Keratinocyte (primary cell): ENCODE results near the gene TBC1D4. TPM values are rescaled to one million over a fixed set of nuclear protein-coding genes. Genes with fewer than 3 reads are reported as not detected.

Experiments
- DNase-seq: peaks from one replicate; pipeline ENCODE4 v3.0.0-alpha.2; 2011; ENCODE audit warnings: low read depth, missing footprints, low spot score
- FAIRE-seq: peaks from 2 replicates; lab custom pipeline; 2011; peaks lifted over from hg19 to GRCh38; lab: Jason Lieb, UNC
- H2AFZ ChIP-seq: 2 replicates; pipeline ENCODE4 v1.6.0; 2012; ENCODE audit warnings: low read length, control low read depth, inconsistent platforms; ENCODE audit not compliant: control insufficient read depth
- H3K27ac ChIP-seq: 2 replicates; pipeline ENCODE4 v1.5.1; 2011; ENCODE audit warnings: low read length; ENCODE audit not compliant: control insufficient read depth, insufficient read depth
- H3K27me3 ChIP-seq: 3 replicates; pipeline ENCODE4 v1.6.0; 2011; ENCODE audit warnings: low read length; ENCODE audit not compliant: control insufficient read depth, insufficient read depth; ENCODE audit errors: extremely low read depth
- H3K36me3 ChIP-seq, 2 experiments: 2 replicates in 1 of 2; 3 replicates in 1 of 2; pipeline ENCODE4 v1.5.1; 2011; ENCODE audit warnings: low read length in 2 of 2, mild to moderate bottlenecking in 1 of 2; ENCODE audit not compliant: control insufficient read depth in 2 of 2, insufficient read depth in 2 of 2; ENCODE audit errors: extremely low read depth in 1 of 2
- H3K4me1 ChIP-seq: 3 replicates; pipeline ENCODE4 v1.5.1; 2011; ENCODE audit warnings: low read length; ENCODE audit not compliant: control insufficient read depth, insufficient read depth; ENCODE audit errors: extremely low read depth
- H3K4me2 ChIP-seq: 3 replicates; pipeline ENCODE4 v1.6.0; 2011; ENCODE audit warnings: low read depth, low read length; ENCODE audit not compliant: control insufficient read depth, insufficient read depth; ENCODE audit errors: extremely low read depth
- H3K4me3 ChIP-seq, 3 experiments: fragments of 200-600 bp in 1 of 3; sonication (generic) in 1 of 3; 2 replicates in 2 of 3; 3 replicates in 1 of 3; pipeline ENCODE4 v1.5.1; 2011 to 2016; ENCODE audit warnings: low read length in 3 of 3, mild to moderate bottlenecking in 3 of 3, control low read depth in 2 of 3, inconsistent platforms in 1 of 3, low read depth in 1 of 3, mixed read lengths in 1 of 3, mixed run types in 1 of 3, moderate library complexity in 1 of 3; ENCODE audit not compliant: control insufficient read depth in 2 of 3, insufficient read depth in 2 of 3; ENCODE audit errors: extremely low read depth in 1 of 3
- H3K79me2 ChIP-seq: 2 replicates; pipeline ENCODE4 v1.6.0; 2012; ENCODE audit warnings: low read length; ENCODE audit not compliant: control insufficient read depth, insufficient read depth
- H3K9ac ChIP-seq: 3 replicates; pipeline ENCODE4 v1.6.0; 2011; ENCODE audit warnings: low read length; ENCODE audit not compliant: control insufficient read depth, insufficient read depth; ENCODE audit errors: extremely low read depth
- H3K9me1 ChIP-seq: 3 replicates; pipeline ENCODE4 v1.6.0; 2011; ENCODE audit warnings: low read length; ENCODE audit not compliant: control insufficient read depth, insufficient read depth; ENCODE audit errors: extremely low read depth
- H3K9me3 ChIP-seq: 2 replicates; pipeline ENCODE4 v1.5.1; 2012; ENCODE audit warnings: low read depth, low read length; ENCODE audit not compliant: control insufficient read depth
- H4K20me1 ChIP-seq: 3 replicates; pipeline ENCODE4 v1.6.0; 2011; ENCODE audit warnings: low read length; ENCODE audit not compliant: control insufficient read depth, insufficient read depth; ENCODE audit errors: extremely low read depth
- CTCF ChIP-seq, 3 experiments: IDR thresholded peaks in 1 of 3; conservative IDR thresholded peaks in 1 of 3; optimal IDR thresholded peaks in 1 of 3; 2 replicates in 2 of 3; 3 replicates in 1 of 3; pipeline versions ENCODE3 to v1.5.1; 2011; ENCODE audit warnings: low read length in 3 of 3, mild to moderate bottlenecking in 3 of 3, moderate library complexity in 2 of 3, control low read depth in 1 of 3, inconsistent platforms in 1 of 3; ENCODE audit not compliant: insufficient read depth in 2 of 3; ENCODE audit errors: extremely low read depth in 1 of 3
- EZH2 ChIP-seq: IDR thresholded peaks from one replicate; pipeline ENCODE4 v1.6.1; 2012; ENCODE audit warnings: inconsistent platforms, mild to moderate bottlenecking, low read length, moderate library complexity
- dilution Hi-C: fragments of 300-500 bp; cut with MboI; formaldehyde crosslinking; loops from one replicate; pipeline ENCODE4 v1.7.0; 2020; ENCODE audit warnings: low sequenced_read_pairs; ENCODE audit not compliant: extremely low pct_ligation_motif_present
- polyA plus RNA-seq, 5 experiments: library from polyadenylated mRNA; depleted of rRNA in 3 of 5; stranded (reverse) in 3 of 5; stranded (forward) in 1 of 5; unstranded in 1 of 5; fragments of >200 nt; gene quantifications; 1 replicate in 1 of 5; 2 replicates in 3 of 5; 3 replicates in 1 of 5; pipeline versions ENCODE4 v1.2.1 to v1.2.3, GENCODE V29; 2011 to 2012; ENCODE audit warnings: missing spikeins in 2 of 5, low read depth in 1 of 5, low replicate concordance in 1 of 5

The TBC1D4 gene
- polyA plus RNA-seq, 1 donor (not counting 4 experiments of a cell fraction or from before 2014, with no cell fraction given): 14.2 TPM

GRCh38 chr13:75468098-75468497, 13.9 kb downstream of the TBC1D4 start:
- H3K27ac ChIP-seq: peak overlapping the region; percentile 58
- H3K4me1 ChIP-seq: peaks cover 19% of the 10 kb centered on the region
- H3K9ac ChIP-seq: no peak overlapping the region
- TF ChIP-seq CTCF (optimal IDR thresholded peaks at IDR 0.05 in 1 of 3, IDR thresholded peaks at IDR 0.05 in 1 of 3, conservative IDR thresholded peaks at IDR 0.05 in 1 of 3; ENCODE audit: extremely low read depth in 1 of 3, insufficient read depth in 2 of 3, low read length in 3 of 3) (no peak), EZH2 (no peak)
- H3K9me1 ChIP-seq: no peaks in the 10 kb centered on the region
- H3K4me3 ChIP-seq: peak overlapping the region in 2 of 3 experiments; percentile 12 to 24
- no peaks in the 10 kb centered on the region for H3K36me3 ChIP-seq
- H3K27me3 ChIP-seq: no peaks in the 10 kb centered on the region
- dilution Hi-C loops: no loop called here
- peak overlapping the region; percentile 5 for H2AFZ ChIP-seq
- DNase-seq (no peak), FAIRE-seq (no peak)
- H3K9me3 ChIP-seq: peaks cover 3% of the 10 kb centered on the region
- peak overlapping the region; percentile 68 for H3K4me2 ChIP-seq
- H4K20me1 ChIP-seq: no peaks in the 10 kb centered on the region
- H3K79me2 ChIP-seq: peaks cover 29% of the 10 kb centered on the region

- Histone ChIP-seq H3K9ac (no peak overlapping the region), H3K9me3 (peaks cover 3% of the 10 kb centered on the region), H3K79me2 (peaks cover 28% of the 10 kb centered on the region), H3K4me2 (peak overlapping the region; percentile 68), H3K4me1 (peaks cover 19% of the 10 kb centered on the region), H3K36me3 (no peaks in the 10 kb centered on the region), H3K4me3 (no peak overlapping the region), H3K27ac (no peak overlapping the region), H3K9me1 (no peaks in the 10 kb centered on the region), H4K20me1 (no peaks in the 10 kb centered on the region), H3K27me3 (no peaks in the 10 kb centered on the region), H2AFZ (no peak overlapping the region)
- FAIRE-seq (no peak), DNase-seq (no peak)
- no peak for TF ChIP-seq CTCF (optimal IDR thresholded peaks at IDR 0.05 in 1 of 3, IDR thresholded peaks at IDR 0.05 in 1 of 3, conservative IDR thresholded peaks at IDR 0.05 in 1 of 3; ENCODE audit: extremely low read depth in 1 of 3, insufficient read depth in 2 of 3, low read length in 3 of 3)
- TF ChIP-seq EZH2: no peak
- dilution Hi-C loops: no loop called here
These were observed 14.8 kb downstream of the TBC1D4 start for GRCh38 chr13:75467040-75467728.
